Upper lobe of left lung (tissue), 6 donors: ENCODE results near the gene TCEA3. TPM values are rescaled to one million over a fixed set of nuclear protein-coding genes. Genes with fewer than 3 reads are reported as not detected.

Experiments
- ATAC-seq, 2 donors: fragments of 200-7000 bp; cut with Tn5 transposase; one replicate each; pipeline ENCODE4 v1.9.1; 2022; ENCODE audit warnings: mild to moderate bottlenecking in 2 of 2, moderate library complexity in 2 of 2; ENCODE audit not compliant: low FRiP score in 2 of 2
- DNase-seq, 2 donors: peaks; one replicate each; pipeline ENCODE4 v3.0.0-alpha.2; 2019 to 2020
- H3K27ac ChIP-seq, 4 donors: fragments of 200-600 bp; sonication (generic); one replicate each; pipeline ENCODE4 v1.5.1; 2016 to 2019
- H3K27me3 ChIP-seq, 4 donors: fragments of 200-600 bp; sonication (generic); one replicate each; pipeline ENCODE4 v1.5.1; 2017 to 2019
- H3K36me3 ChIP-seq, 4 donors: fragments of 200-600 bp; sonication (generic); one replicate each; pipeline ENCODE4 v1.5.1; 2016 to 2019
- H3K4me1 ChIP-seq, 4 donors: fragments of 200-600 bp; sonication (generic); one replicate each; pipeline ENCODE4 v1.5.1; 2018 to 2019
- H3K4me3 ChIP-seq, 4 donors: fragments of 200-600 bp; sonication (generic); one replicate each; pipeline ENCODE4 v1.5.1; 2017 to 2019; ENCODE audit warnings: mild to moderate bottlenecking in 2 of 4, moderate library complexity in 1 of 4
- H3K9me3 ChIP-seq, 4 donors: fragments of 200-600 bp; sonication (generic); one replicate each; pipeline ENCODE4 v1.5.1; 2018 to 2019
- CTCF ChIP-seq, 6 experiments: fragments of 450-650 bp in 4 of 6; fragments of 200-600 bp in 2 of 6; sonication (generic) in 2 of 6; IDR thresholded peaks; one replicate each; pipeline ENCODE4 v1.5.1; 2016 to 2019; ENCODE audit warnings: antibody characterized with exemption in 6 of 6
- EP300 ChIP-seq, 4 donors: sonication (generic); formaldehyde crosslinking; IDR thresholded peaks; one replicate each; pipeline ENCODE4 v1.5.1; 2017; ENCODE audit warnings: antibody characterized with exemption in 4 of 4, control low read depth in 2 of 4
- POLR2A ChIP-seq, 4 donors: fragments of 450-650 bp; IDR thresholded peaks; one replicate each; pipeline ENCODE4 v1.5.1; 2016 to 2017; ENCODE audit warnings: antibody characterized with exemption in 4 of 4, mild to moderate bottlenecking in 2 of 4
- POLR2AphosphoS5 ChIP-seq, 2 donors: sonication (generic); formaldehyde crosslinking; IDR thresholded peaks; one replicate each; pipeline ENCODE4 v1.5.1; 2017; ENCODE audit warnings: antibody characterized with exemption in 2 of 2
- WGBS, 2 donors: methylation state at CpG; one replicate each; pipeline ENCODE4 v1.1.5; 2017 to 2018; 5-methylcytosine and 5-hydroxymethylcytosine counted together
- total RNA-seq, 6 donors: library from RNA; depleted of rRNA in 4 of 6; stranded (reverse); fragments of >200 nt in 4 of 6; gene quantifications; one replicate each; pipeline versions ENCODE4 v1.1.0 to v1.2.1, GENCODE V29; 2016 to 2021
- donor health status: DM: no; HTN: no; CAD: no; lungs with moderate emphysema.
- donor health status: DM: no; HTN: yes; CAD: no; lungs with severe emphysema.

Gene TCEA3
- total RNA-seq, 6 donors from 2014 or later, result 32.5 to 141 (median 42.9) TPM

GRCh38 chr1:23422941-23423340 lies 1.6 kb downstream of the TCEA3 start:
- ATAC-seq (no peak), DNase-seq (no peak)
- Histone ChIP-seq H3K36me3 (no peaks in the 10 kb centered on the region), H3K4me3 (peak overlapping the region in 1 of 4 donors; percentile 66), H3K27me3 (peaks cover 0 to 6% (median 0%) of the 10 kb centered on the region in 4 donors), H3K9me3 (no peaks in the 10 kb centered on the region), H3K27ac (peak overlapping the region; percentile 71 to 80 (median 77)), H3K4me1 (peaks cover 28 to 45% (median 37%) of the 10 kb centered on the region in 4 donors)
- WGBS, 2 donors, result 66 to 78% methylated on average over 5 to 6 of the region's 6 CpGs
- TF ChIP-seq POLR2A (IDR thresholded peaks at IDR 0.05) (no peak), EP300 (IDR thresholded peaks at IDR 0.05) (no peak), POLR2AphosphoS5 (IDR thresholded peaks at IDR 0.05) (no peak), CTCF (IDR thresholded peaks at IDR 0.05) (no peak)

GRCh38 chr1:23422241-23422877 lies 2.2 kb downstream of the TCEA3 start:
- DNase-seq, result peak in 1 of 2 donors; percentile 88
- no peaks in the 10 kb centered on the region for H3K9me3 ChIP-seq
- no peaks in the 10 kb centered on the region for H3K36me3 ChIP-seq
- peak overlapping the region; percentile 71 to 80 (median 77) for H3K27ac ChIP-seq
- peaks cover 0 to 6% (median 0%) of the 10 kb centered on the region in 4 donors for H3K27me3 ChIP-seq
- ATAC-seq, result peak; percentile 44 to 80
- peak overlapping the region in 1 of 4 donors; percentile 17 for H3K4me3 ChIP-seq
- peaks cover 28 to 49% (median 37%) of the 10 kb centered on the region in 4 donors for H3K4me1 ChIP-seq
- TF ChIP-seq EP300 (IDR thresholded peaks at IDR 0.05) (no peak), POLR2AphosphoS5 (IDR thresholded peaks at IDR 0.05) (peak in 1 of 2 donors; percentile 36), CTCF (IDR thresholded peaks at IDR 0.05) (no peak), POLR2A (IDR thresholded peaks at IDR 0.05) (peak in 1 of 4 donors; percentile 25)
- 12 to 17% methylated on average over 5 to 15 of the region's 15 CpGs for WGBS, 2 donors

GRCh38 chr1:23421753-23422240 lies 2.8 kb downstream of the TCEA3 start:
- peak in 3 of 6 experiments; percentile 9 to 25 (median 14) for TF ChIP-seq CTCF (IDR thresholded peaks at IDR 0.05)
- no peak for TF ChIP-seq POLR2A (IDR thresholded peaks at IDR 0.05)
- DNase-seq, result no peak
- Histone ChIP-seq H3K9me3 (no peaks in the 10 kb centered on the region), H3K36me3 (peaks cover 0 to 3% (median 1%) of the 10 kb centered on the region in 4 donors), H3K27ac (peak overlapping the region; percentile 71 to 80 (median 77)), H3K4me1 (peaks cover 28 to 49% (median 37%) of the 10 kb centered on the region in 4 donors), H3K27me3 (peaks cover 0 to 6% (median 0%) of the 10 kb centered on the region in 4 donors), H3K4me3 (peak overlapping the region in 1 of 4 donors; percentile 17)
- 48 to 54% methylated on average over 6 of the region's 6 CpGs for WGBS, 2 donors
- peak in 1 of 2 donors; percentile 71 for ATAC-seq

- Histone ChIP-seq H3K27ac (peak overlapping the region in 1 of 4 donors; percentile 78), H3K4me3 (no peak overlapping the region), H3K4me1 (peaks cover 28 to 49% (median 37%) of the 10 kb centered on the region in 4 donors), H3K27me3 (peaks cover 0 to 6% (median 0%) of the 10 kb centered on the region in 4 donors), H3K9me3 (no peaks in the 10 kb centered on the region), H3K36me3 (peaks cover 0 to 6% (median 3%) of the 10 kb centered on the region in 4 donors)
- WGBS, 2 donors, result 43 to 60% methylated on average over 3 of the region's 3 CpGs
- DNase-seq, result no peak
- no peak for TF ChIP-seq POLR2AphosphoS5 (IDR thresholded peaks at IDR 0.05)
- TF ChIP-seq POLR2A (IDR thresholded peaks at IDR 0.05), result no peak
- TF ChIP-seq CTCF (IDR thresholded peaks at IDR 0.05), result no peak
- no peak for TF ChIP-seq EP300 (IDR thresholded peaks at IDR 0.05)
- ATAC-seq, result no peak
These were observed 3.2 kb downstream of the TCEA3 start for GRCh38 chr1:23421343-23421742.
